Ovary (tissue), 9 donors: ENCODE data around the gene SESN1. TPM values are rescaled to one million over a fixed set of nuclear protein-coding genes. Genes with fewer than 3 reads are reported as not detected.

ENCODE experiments used
- DNase-seq, 5 donors: peaks; one replicate each; pipeline ENCODE4 v3.0.0-alpha.2; 2019 to 2020
- H3K27ac ChIP-seq, 2 donors: fragments of 200-600 bp; one replicate each; pipeline versions ENCODE4 v1.5.1 to v1.8.0; 2019 to 2022
- H3K27me3 ChIP-seq: fragments of 200-600 bp; one replicate; pipeline ENCODE4 v1.8.0; 2022
- H3K36me3 ChIP-seq: fragments of 200-600 bp; sonication (generic); one replicate; pipeline ENCODE4 v1.5.1; 2019
- H3K4me1 ChIP-seq: one replicate; pipeline ENCODE4 v1.8.1; 2013; ENCODE audit warnings: mild to moderate bottlenecking, moderate library complexity; ENCODE audit not compliant: insufficient read depth
- H3K4me3 ChIP-seq: fragments of 200-600 bp; sonication (generic); one replicate; pipeline ENCODE4 v1.5.1; 2017
- H3K9me3 ChIP-seq, 2 donors: fragments of 200-600 bp in 1 of 2; sonication (generic) in 1 of 2; one replicate each; pipeline versions ENCODE4 v1.5.1 to v1.8.1; 2013 to 2019; ENCODE audit warnings: mild to moderate bottlenecking in 1 of 2, moderate library complexity in 1 of 2
- EP300 ChIP-seq: sonication (generic); formaldehyde crosslinking; IDR thresholded peaks from one replicate; pipeline ENCODE4 v1.6.1; 2017; ENCODE audit warnings: antibody characterized with exemption
- POLR2A ChIP-seq: fragments of 450-650 bp; IDR thresholded peaks from one replicate; pipeline ENCODE4 v1.6.1; 2017; ENCODE audit warnings: antibody characterized with exemption, mild to moderate bottlenecking, moderate library complexity
- WGBS, 3 donors: extraction: QIAGEN DNeasy Blood & Tissue Kit in 1 of 3; methylation state at CpG; one replicate each; pipeline versions ENCODE4 v1.1.5 to v1.1.7; 2013 to 2017; 5-methylcytosine and 5-hydroxymethylcytosine counted together
- intact Hi-C, 4 donors: fragments of 100-400 bp; cut with DNase I; formaldehyde crosslinking; loops; one replicate each; pipeline versions ENCODE4 v1.11.0 to v1.15.1; 2022 to 2023
- polyA plus RNA-seq, 2 donors: library from polyadenylated mRNA; stranded (reverse); fragments of 200-250 nt in 1 of 2; fragments of 350-450 nt in 1 of 2; fragmentation: Illumina TruSeq in 1 of 2; extraction: RNeasy Lipid Tissue Mini Kit (QIAGEN cat#74804) in 1 of 2; gene quantifications; one replicate each; pipeline ENCODE4 v1.2.3, GENCODE V29; 2013 to 2014
- total RNA-seq, 7 donors: library from RNA; depleted of rRNA in 2 of 7; stranded (reverse); fragments of >200 nt in 2 of 7; fragmentation: NEBNext Ultra II Directional in 3 of 7; extraction: Animal tissue kit (Norgen Biotek cat#: 25700) in 3 of 7; gene quantifications; one replicate each; pipeline versions ENCODE4 v1.1.0 to v1.2.4, GENCODE V29; 2016 to 2023
- TF ChIP-seq, protein P1 (sequence below), 3 donors: fragments of 450-650 bp in 2 of 3; fragments of 200-600 bp in 1 of 3; IDR thresholded peaks; one replicate each; pipeline versions ENCODE4 v1.5.1 to v1.8.0; 2016 to 2022; ENCODE audit warnings: antibody characterized with exemption in 3 of 3, mild to moderate bottlenecking in 1 of 3
- donor health status: DM: no; HTN: no; CAD: no; lungs with moderate emphysema.
- donor health status: DM: no; HTN: no; CAD: no.
- donor health status: Bipolar disorder and iron deficiency.
- donor health status: DM: yes; HTN: yes; CAD: no.
- donor health status: DM: no; HTN: no; CAD: no.
- donor health status: DM: yes; HTN: yes; CAD: no.

Gene SESN1
- total and polyA plus RNA-seq, 9 donors, result 36.5 to 97.2 (median 65.4) TPM

DNA sequence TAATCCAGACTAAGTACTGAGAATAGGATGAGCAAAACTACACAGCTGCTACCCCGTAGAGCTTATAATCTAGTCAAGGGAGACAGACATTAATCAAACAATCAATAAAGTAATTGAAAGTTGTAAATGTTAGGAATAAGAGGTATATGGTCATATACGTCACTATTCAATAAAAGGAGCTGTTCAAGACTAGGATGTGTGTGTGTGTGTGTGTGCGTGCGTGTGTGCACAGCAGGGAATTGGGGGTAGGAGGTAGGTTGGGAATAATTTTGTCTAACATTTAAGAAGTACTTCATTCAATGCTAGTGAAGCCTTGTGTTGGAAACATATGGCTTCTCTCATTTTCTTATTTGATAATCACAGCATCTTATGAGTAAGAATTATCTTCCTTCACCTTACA, 41.8 kb downstream of the SESN1 start:
- DNase-seq, result no peak
- no peaks in the 10 kb centered on the region for H3K36me3 ChIP-seq
- H3K4me3 ChIP-seq, result no peak overlapping the region
- H3K27me3 ChIP-seq, result no peaks in the 10 kb centered on the region
- TF ChIP-seq POLR2A (no peak), EP300 (no peak)
- TF ChIP-seq, protein P1, sequence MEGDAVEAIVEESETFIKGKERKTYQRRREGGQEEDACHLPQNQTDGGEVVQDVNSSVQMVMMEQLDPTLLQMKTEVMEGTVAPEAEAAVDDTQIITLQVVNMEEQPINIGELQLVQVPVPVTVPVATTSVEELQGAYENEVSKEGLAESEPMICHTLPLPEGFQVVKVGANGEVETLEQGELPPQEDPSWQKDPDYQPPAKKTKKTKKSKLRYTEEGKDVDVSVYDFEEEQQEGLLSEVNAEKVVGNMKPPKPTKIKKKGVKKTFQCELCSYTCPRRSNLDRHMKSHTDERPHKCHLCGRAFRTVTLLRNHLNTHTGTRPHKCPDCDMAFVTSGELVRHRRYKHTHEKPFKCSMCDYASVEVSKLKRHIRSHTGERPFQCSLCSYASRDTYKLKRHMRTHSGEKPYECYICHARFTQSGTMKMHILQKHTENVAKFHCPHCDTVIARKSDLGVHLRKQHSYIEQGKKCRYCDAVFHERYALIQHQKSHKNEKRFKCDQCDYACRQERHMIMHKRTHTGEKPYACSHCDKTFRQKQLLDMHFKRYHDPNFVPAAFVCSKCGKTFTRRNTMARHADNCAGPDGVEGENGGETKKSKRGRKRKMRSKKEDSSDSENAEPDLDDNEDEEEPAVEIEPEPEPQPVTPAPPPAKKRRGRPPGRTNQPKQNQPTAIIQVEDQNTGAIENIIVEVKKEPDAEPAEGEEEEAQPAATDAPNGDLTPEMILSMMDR (IDR thresholded peaks at IDR 0.05), result no peak
- peaks cover 1% of the 10 kb centered on the region for H3K4me1 ChIP-seq
- H3K9me3 ChIP-seq, result no peaks in the 10 kb centered on the region
- WGBS, 3 donors, result 95% methylated on average over 4 of the region's 4 CpGs
- intact Hi-C loops, result loop anchor here in 1 of 4 donors (10.0 kb wide), 1 partner anchor 48 kb away; no protein-coding TSS in a partner anchor
- H3K27ac ChIP-seq, result no peak overlapping the region

DNA sequence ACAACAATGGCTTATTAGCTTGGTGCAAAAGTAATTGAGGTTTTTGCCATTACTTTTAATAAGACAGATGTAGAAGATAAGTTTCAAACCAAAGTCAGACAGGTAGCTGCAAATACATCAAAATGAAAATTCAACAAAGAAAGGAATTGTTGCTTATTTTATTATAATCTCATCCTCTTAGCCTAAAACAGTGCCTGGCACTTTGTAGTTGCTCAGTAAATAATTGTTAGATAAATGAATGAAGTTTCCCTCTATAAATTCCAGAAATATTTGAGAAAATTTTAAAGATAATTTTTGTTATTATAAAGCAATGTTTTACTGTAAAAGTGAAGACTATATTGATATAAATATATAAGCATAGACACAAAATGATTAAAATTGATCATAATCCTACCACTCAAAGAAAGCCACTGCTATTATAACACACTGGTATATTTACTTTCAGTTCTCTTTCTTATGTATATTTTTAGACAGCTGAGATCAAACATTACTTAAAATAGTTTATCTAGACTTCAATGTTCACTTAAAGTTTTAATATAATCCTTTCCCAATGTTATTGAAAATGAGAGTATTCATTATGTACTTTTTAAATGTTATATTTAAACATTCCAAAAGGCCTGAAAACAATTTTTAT, 42.5 kb downstream of the SESN1 start:
- DNase-seq, result no peak
- no peaks in the 10 kb centered on the region for H3K9me3 ChIP-seq
- TF ChIP-seq, protein P1 (IDR thresholded peaks at IDR 0.05), result no peak
- TF ChIP-seq EP300 (no peak), POLR2A (no peak)
- no peaks in the 10 kb centered on the region for H3K36me3 ChIP-seq
- intact Hi-C loops, result loop anchor here in 1 of 4 donors (10.0 kb wide), 1 partner anchor 47 kb away; no protein-coding TSS in a partner anchor
- H3K4me3 ChIP-seq, result no peak overlapping the region
- H3K4me1 ChIP-seq, result peaks cover 1% of the 10 kb centered on the region
- H3K27ac ChIP-seq, result no peak overlapping the region
- H3K27me3 ChIP-seq, result no peaks in the 10 kb centered on the region

DNA sequence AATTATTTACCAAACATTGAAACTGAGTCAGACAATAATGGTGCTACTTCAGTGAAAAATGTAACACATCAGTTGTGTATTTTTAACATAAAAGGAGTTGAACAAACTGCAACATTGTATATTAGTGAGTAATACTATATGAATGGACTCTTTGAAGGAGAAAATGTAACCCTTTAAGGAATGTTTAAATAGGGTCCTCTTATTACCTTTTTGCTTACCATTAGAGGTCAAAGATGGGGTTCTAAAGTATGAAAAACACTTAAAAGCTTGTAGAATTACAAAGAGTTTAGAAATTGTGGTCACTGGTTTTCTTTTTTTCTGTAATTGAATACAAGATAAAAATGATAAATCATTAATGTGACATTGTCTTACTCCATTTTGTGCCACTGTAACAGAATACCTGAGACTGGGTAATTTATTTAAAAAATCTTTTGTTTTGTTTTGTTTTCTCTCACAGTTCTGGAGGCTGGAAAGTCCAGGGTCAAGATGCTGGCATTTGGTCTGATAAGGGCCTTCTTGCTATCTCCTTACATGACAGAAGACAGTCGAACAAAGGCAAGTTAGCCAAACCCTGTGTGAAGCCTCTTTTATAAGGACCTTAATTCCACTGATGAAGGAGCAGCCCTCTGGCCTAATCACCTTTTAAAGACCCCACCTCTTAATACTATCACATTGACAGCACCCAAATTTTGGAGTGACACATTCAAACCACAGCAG, 43.2 kb downstream of the SESN1 start:
- Histone ChIP-seq H3K36me3 (no peaks in the 10 kb centered on the region), H3K9me3 (no peaks in the 10 kb centered on the region), H3K4me1 (peaks cover 1% of the 10 kb centered on the region), H3K4me3 (no peak overlapping the region), H3K27me3 (no peaks in the 10 kb centered on the region), H3K27ac (no peak overlapping the region)
- WGBS, 3 donors, result 65 to 84% (median 77%) methylated on average over 1 of the region's 1 CpG
- intact Hi-C loops, result loop anchor here in 1 of 4 donors (10.0 kb wide), 1 partner anchor 47 kb away; no protein-coding TSS in a partner anchor
- no peak for DNase-seq
- no peak for TF ChIP-seq POLR2A
- TF ChIP-seq EP300, result no peak
- TF ChIP-seq, protein P1 (IDR thresholded peaks at IDR 0.05), result no peak

DNA sequence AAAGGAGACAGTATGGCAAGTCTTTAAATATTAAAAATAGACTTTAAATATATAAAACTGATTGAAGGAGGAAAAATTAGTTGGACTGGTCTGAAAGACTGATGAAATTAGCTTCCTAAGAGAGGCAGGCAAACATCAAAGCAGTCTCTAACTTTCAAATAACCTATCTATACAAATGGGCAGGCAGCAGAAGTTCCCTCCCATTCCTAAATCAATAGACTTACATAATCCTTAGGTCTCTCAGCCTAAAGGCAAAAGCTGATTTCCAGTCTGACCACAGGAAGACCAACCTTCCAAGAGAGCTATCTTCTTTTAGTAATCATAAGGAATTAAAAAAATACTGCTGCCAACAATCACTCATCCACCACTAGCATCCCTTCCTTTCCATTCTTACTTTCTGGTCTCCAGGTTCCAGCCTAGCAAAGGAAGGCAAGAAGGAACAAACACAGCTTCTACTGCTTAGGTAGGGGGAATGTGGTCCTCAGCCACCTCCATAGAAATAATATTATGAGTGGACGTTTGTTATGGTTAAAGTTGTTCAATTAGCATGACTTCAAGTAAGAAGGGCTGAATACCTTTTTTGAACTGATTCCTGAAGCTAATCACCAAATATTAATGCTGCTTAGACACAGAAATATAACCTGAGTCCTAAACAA, 44.1 kb downstream of the SESN1 start:
- 60 to 75% (median 64%) methylated on average over 1 of the region's 1 CpG for WGBS, 3 donors
- intact Hi-C loops, result loop anchor here in 1 of 4 donors (10.0 kb wide), 1 partner anchor 46 kb away; no protein-coding TSS in a partner anchor
- TF ChIP-seq EP300 (no peak), POLR2A (no peak)
- TF ChIP-seq, protein P1 (IDR thresholded peaks at IDR 0.05), result no peak
- Histone ChIP-seq H3K27ac (no peak overlapping the region), H3K36me3 (no peaks in the 10 kb centered on the region), H3K27me3 (no peaks in the 10 kb centered on the region), H3K4me3 (no peak overlapping the region), H3K4me1 (peaks cover 1% of the 10 kb centered on the region), H3K9me3 (no peaks in the 10 kb centered on the region)
- no peak for DNase-seq
